ENCODE results near the gene AGAP2.

Gene AGAP2

GRCh38 chr12:57744194-57744776, 5.7 kb upstream of the AGAP2 start (continued):
- TF ChIP-seq YY2 (tag by site-specific recombination; IDR thresholded peaks at IDR 0.05) (no peak), ZNF433 (tag by site-specific recombination; IDR thresholded peaks at IDR 0.05; ENCODE audit: low read depth) (no peak), ZNF423 (tag by site-specific recombination; IDR thresholded peaks at IDR 0.05) (peak; percentile 82), ZNF202 (tag by site-specific recombination; IDR thresholded peaks at IDR 0.05; ENCODE audit: borderline replicate concordance) (no peak), MEIS1 (CRISPR knock-in tag; IDR thresholded peaks at IDR 0.05; ENCODE audit: borderline replicate concordance) (no peak), ZNF426 (tag by site-specific recombination; IDR thresholded peaks at IDR 0.05) (no peak), PRDM1 (tag by site-specific recombination; IDR thresholded peaks at IDR 0.05) (no peak), ZNF354C (tag by site-specific recombination; IDR thresholded peaks at IDR 0.05; ENCODE audit: borderline replicate concordance, low read depth) (no peak), ZNF174 (tag by site-specific recombination; IDR thresholded peaks at IDR 0.05) (no peak), ZFP69B (tag by site-specific recombination; IDR thresholded peaks at IDR 0.05) (peak; percentile 69), KLF8 (tag by site-specific recombination; IDR thresholded peaks at IDR 0.05) (peak; percentile 74), ZNF624 (tag by site-specific recombination; IDR thresholded peaks at IDR 0.05) (no peak), ZNF785 (tag by site-specific recombination; IDR thresholded peaks at IDR 0.05) (no peak), EGR2 (tag by site-specific recombination; IDR thresholded peaks at IDR 0.05; ENCODE audit: low read depth) (no peak), SP7 (tag by site-specific recombination; IDR thresholded peaks at IDR 0.05) (peak; percentile 54; the same call in 1 of the 2 replicates), SALL2 (tag by site-specific recombination; IDR thresholded peaks at IDR 0.05; ENCODE audit: borderline replicate concordance) (no peak), GFI1B (tag by site-specific recombination; IDR thresholded peaks at IDR 0.05) (no peak), ZNF510 (tag by site-specific recombination; IDR thresholded peaks at IDR 0.05; ENCODE audit: insufficient replicate concordance) (no peak), ZFHX2 (tag by site-specific recombination; conservative IDR thresholded peaks at IDR 0.05) (no peak), ZFP37 (tag by site-specific recombination; IDR thresholded peaks at IDR 0.05) (peak; percentile 65; the same call in 1 of the 2 replicates), KLF1 (tag by site-specific recombination; IDR thresholded peaks at IDR 0.05) (peak; percentile 77), IKZF3 (tag by site-specific recombination; IDR thresholded peaks at IDR 0.05) (no peak), ZNF677 (tag by site-specific recombination; IDR thresholded peaks at IDR 0.05) (no peak), KLF9 (tag by site-specific recombination; IDR thresholded peaks at IDR 0.05; ENCODE audit: low read depth) (peak; percentile 66; the same call in 1 of the 2 replicates), ZBTB44 (tag by site-specific recombination; IDR thresholded peaks at IDR 0.05) (0 out of 2 replicates have a peak, but pooled peaks have one; percentile 22), TRIM28 (IDR thresholded peaks at IDR 0.05; ENCODE audit: borderline replicate concordance, low read length) (no peak), ZNF37A (tag by site-specific recombination; IDR thresholded peaks at IDR 0.05) (no peak), ZNF558 (tag by site-specific recombination; IDR thresholded peaks at IDR 0.05) (peak; percentile 50; the same call in 1 of the 2 replicates), ZNF544 (tag by site-specific recombination; IDR thresholded peaks at IDR 0.05) (no peak), ZNF112 (tag by site-specific recombination; IDR thresholded peaks at IDR 0.05) (no peak), TCF7L2 (IDR thresholded peaks at IDR 0.05; ENCODE audit: borderline replicate concordance, low read depth, low read length) (no peak), ZNF266 (tag by site-specific recombination; IDR thresholded peaks at IDR 0.05; ENCODE audit: low read depth) (no peak), KLF16 (tag by site-specific recombination; IDR thresholded peaks at IDR 0.05) (peak; percentile 73), ZNF10 (tag by site-specific recombination; IDR thresholded peaks at IDR 0.05) (0 out of 2 replicates have a peak, but pooled peaks have one; percentile 27), ZNF658 (tag by site-specific recombination; IDR thresholded peaks at IDR 0.05) (no peak)
- TF ChIP-seq, protein P1, sequence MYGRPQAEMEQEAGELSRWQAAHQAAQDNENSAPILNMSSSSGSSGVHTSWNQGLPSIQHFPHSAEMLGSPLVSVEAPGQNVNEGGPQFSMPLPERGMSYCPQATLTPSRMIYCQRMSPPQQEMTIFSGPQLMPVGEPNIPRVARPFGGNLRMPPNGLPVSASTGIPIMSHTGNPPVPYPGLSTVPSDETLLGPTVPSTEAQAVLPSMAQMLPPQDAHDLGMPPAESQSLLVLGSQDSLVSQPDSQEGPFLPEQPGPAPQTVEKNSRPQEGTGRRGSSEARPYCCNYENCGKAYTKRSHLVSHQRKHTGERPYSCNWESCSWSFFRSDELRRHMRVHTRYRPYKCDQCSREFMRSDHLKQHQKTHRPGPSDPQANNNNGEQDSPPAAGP (tag by site-specific recombination; IDR thresholded peaks at IDR 0.05): peak; percentile 89
- TF ChIP-seq, protein P2, sequence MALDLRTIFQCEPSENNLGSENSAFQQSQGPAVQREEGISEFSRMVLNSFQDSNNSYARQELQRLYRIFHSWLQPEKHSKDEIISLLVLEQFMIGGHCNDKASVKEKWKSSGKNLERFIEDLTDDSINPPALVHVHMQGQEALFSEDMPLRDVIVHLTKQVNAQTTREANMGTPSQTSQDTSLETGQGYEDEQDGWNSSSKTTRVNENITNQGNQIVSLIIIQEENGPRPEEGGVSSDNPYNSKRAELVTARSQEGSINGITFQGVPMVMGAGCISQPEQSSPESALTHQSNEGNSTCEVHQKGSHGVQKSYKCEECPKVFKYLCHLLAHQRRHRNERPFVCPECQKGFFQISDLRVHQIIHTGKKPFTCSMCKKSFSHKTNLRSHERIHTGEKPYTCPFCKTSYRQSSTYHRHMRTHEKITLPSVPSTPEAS (tag by site-specific recombination; IDR thresholded peaks at IDR 0.05): 0 out of 2 replicates have a peak, but pooled peaks have one; percentile 24
- TF ChIP-seq, protein P3, sequence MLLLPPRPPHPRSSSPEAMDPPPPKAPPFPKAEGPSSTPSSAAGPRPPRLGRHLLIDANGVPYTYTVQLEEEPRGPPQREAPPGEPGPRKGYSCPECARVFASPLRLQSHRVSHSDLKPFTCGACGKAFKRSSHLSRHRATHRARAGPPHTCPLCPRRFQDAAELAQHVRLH (tag by site-specific recombination; IDR thresholded peaks at IDR 0.05): peak; percentile 54; the same call in 1 of the 2 replicates
